ENCODE data around the gene SPESP1. TPM values are rescaled to one million over a fixed set of nuclear protein-coding genes. Genes with fewer than 3 reads are reported as not detected.

The SPESP1 gene
- total RNA-seq, 1 experiment from 2014 or later = not detected

DNA sequence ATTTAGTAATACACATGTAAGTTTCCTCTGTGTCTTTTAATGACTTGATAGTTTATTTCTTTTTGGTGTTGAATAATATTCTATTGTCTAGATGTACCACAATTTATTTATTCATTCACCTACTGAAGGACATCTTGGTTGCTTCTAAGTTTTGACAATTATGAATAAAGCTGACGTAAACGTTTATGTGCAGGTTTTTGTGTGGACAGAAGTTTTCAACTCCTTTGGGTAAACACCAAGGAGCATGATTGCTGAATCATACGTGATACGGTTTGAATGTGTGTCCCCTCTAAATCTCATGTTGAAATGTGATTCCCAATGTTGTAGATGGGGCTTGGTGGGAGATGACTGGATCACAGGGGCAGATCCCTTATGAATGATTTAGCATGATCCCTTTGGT is 21.5 kb downstream of the SPESP1 start:
- Histone ChIP-seq H3K4me1 (ENCODE audit: control insufficient read depth, insufficient read depth, low read length) (no peaks in the 10 kb centered on the region), H3K27ac (ENCODE audit: low read length) (no peak overlapping the region), H3K27me3 (ENCODE audit: control insufficient read depth, insufficient read depth, low read length) (peaks cover 9% of the 10 kb centered on the region; the same call in 1 of the 2 replicates), H3K4me3 (ENCODE audit: low read depth in 2 of 2, low read length in 2 of 2) (no peak overlapping the region), H3K36me3 (ENCODE audit: control insufficient read depth, insufficient read depth, low read length) (no peaks in the 10 kb centered on the region), H3K9me3 (ENCODE audit: control insufficient read depth, insufficient read depth, low read depth, low read length) (no peaks in the 10 kb centered on the region)
- in situ Hi-C loops (cut with HindIII; ENCODE audit: low pct_unique_long_range_greater_than_20kb, low sequenced_read_pairs) (no loop called here), intact Hi-C loops (cut with micrococcal nuclease; ENCODE audit: unreplicated experiment) (no loop called here)
- TF ChIP-seq, protein P1, sequence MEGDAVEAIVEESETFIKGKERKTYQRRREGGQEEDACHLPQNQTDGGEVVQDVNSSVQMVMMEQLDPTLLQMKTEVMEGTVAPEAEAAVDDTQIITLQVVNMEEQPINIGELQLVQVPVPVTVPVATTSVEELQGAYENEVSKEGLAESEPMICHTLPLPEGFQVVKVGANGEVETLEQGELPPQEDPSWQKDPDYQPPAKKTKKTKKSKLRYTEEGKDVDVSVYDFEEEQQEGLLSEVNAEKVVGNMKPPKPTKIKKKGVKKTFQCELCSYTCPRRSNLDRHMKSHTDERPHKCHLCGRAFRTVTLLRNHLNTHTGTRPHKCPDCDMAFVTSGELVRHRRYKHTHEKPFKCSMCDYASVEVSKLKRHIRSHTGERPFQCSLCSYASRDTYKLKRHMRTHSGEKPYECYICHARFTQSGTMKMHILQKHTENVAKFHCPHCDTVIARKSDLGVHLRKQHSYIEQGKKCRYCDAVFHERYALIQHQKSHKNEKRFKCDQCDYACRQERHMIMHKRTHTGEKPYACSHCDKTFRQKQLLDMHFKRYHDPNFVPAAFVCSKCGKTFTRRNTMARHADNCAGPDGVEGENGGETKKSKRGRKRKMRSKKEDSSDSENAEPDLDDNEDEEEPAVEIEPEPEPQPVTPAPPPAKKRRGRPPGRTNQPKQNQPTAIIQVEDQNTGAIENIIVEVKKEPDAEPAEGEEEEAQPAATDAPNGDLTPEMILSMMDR (IDR thresholded peaks at IDR 0.05) = no peak
- TF ChIP-seq TCF7L2 (IDR thresholded peaks at IDR 0.05; ENCODE audit: low read depth, low read length) (no peak), POLR2AphosphoS5 (IDR thresholded peaks at IDR 0.05; ENCODE audit: low read depth, low read length) (no peak), SIN3A (IDR thresholded peaks at IDR 0.05; ENCODE audit: borderline replicate concordance, insufficient read depth, low read depth, low read length) (no peak)
- TF ChIP-seq, protein P2, sequence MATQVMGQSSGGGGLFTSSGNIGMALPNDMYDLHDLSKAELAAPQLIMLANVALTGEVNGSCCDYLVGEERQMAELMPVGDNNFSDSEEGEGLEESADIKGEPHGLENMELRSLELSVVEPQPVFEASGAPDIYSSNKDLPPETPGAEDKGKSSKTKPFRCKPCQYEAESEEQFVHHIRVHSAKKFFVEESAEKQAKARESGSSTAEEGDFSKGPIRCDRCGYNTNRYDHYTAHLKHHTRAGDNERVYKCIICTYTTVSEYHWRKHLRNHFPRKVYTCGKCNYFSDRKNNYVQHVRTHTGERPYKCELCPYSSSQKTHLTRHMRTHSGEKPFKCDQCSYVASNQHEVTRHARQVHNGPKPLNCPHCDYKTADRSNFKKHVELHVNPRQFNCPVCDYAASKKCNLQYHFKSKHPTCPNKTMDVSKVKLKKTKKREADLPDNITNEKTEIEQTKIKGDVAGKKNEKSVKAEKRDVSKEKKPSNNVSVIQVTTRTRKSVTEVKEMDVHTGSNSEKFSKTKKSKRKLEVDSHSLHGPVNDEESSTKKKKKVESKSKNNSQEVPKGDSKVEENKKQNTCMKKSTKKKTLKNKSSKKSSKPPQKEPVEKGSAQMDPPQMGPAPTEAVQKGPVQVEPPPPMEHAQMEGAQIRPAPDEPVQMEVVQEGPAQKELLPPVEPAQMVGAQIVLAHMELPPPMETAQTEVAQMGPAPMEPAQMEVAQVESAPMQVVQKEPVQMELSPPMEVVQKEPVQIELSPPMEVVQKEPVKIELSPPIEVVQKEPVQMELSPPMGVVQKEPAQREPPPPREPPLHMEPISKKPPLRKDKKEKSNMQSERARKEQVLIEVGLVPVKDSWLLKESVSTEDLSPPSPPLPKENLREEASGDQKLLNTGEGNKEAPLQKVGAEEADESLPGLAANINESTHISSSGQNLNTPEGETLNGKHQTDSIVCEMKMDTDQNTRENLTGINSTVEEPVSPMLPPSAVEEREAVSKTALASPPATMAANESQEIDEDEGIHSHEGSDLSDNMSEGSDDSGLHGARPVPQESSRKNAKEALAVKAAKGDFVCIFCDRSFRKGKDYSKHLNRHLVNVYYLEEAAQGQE (IDR thresholded peaks at IDR 0.05; ENCODE audit: insufficient read depth in 1 of 2, low read depth in 2 of 2, low read length in 1 of 2) = no peak
- no TSS peak for BruUV-seq (replicated peaks)
- ChIA-PET CTCF (interaction anchor here (0.6 kb wide), 1 partner anchor 87 kb away, joined by 3 read pairs; no protein-coding TSS in a partner anchor), POLR2A (no interaction called here)
- ATAC-seq = no peak
- DNase-seq (ENCODE audit: low read depth, low spot score) = no peak

DNA sequence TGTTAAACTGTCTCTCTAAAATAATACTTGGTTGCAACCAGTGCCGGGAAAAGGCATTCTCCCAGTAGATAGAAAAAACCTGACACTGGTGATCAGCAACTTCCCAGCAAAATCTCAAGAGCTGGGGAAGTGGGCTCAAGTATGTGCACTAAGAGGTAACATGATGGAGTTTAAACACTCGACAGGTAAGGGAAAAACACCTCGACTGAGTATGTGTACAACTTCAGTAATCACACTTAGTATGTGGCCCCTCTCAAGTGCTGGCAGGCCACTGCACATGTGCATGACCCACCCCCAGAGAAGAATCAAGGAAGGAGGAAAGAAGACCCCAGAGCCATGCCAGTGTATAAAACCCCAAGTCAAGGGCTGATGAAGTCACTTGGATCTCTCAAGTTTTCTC is 27.4 kb downstream of the SPESP1 start:
- ATAC-seq (no peak), DNase-seq (ENCODE audit: low read depth, low spot score) (no peak)
- peaks cover 14% of the 10 kb centered on the region; the same call in 1 of the 2 replicates for H3K27me3 ChIP-seq (ENCODE audit: control insufficient read depth, insufficient read depth, low read length)
- intact Hi-C loops (cut with micrococcal nuclease; ENCODE audit: unreplicated experiment) = no loop called here
- POLR2A ChIA-PET = no interaction called here
- no peaks in the 10 kb centered on the region for H3K9me3 ChIP-seq (ENCODE audit: control insufficient read depth, insufficient read depth, low read depth, low read length)
- H3K4me1 ChIP-seq (ENCODE audit: control insufficient read depth, insufficient read depth, low read length) = no peaks in the 10 kb centered on the region
- TF ChIP-seq POLR2AphosphoS5 (IDR thresholded peaks at IDR 0.05; ENCODE audit: low read depth, low read length) = no peak
- no peak for TF ChIP-seq SIN3A (IDR thresholded peaks at IDR 0.05; ENCODE audit: borderline replicate concordance, insufficient read depth, low read depth, low read length)
- TF ChIP-seq, protein P1 (IDR thresholded peaks at IDR 0.05) = no peak
- no peak for TF ChIP-seq TCF7L2 (IDR thresholded peaks at IDR 0.05; ENCODE audit: low read depth, low read length)
- TF ChIP-seq, protein P2 (IDR thresholded peaks at IDR 0.05; ENCODE audit: insufficient read depth in 1 of 2, low read depth in 2 of 2, low read length in 1 of 2) = no peak
- H3K36me3 ChIP-seq (ENCODE audit: control insufficient read depth, insufficient read depth, low read length) = no peaks in the 10 kb centered on the region
- H3K4me3 ChIP-seq (ENCODE audit: low read depth in 2 of 2, low read length in 2 of 2) = no peak overlapping the region
- CTCF ChIA-PET = interaction anchor here (0.5 kb wide), 1 partner anchor 129 kb away, joined by 4 read pairs; no protein-coding TSS in a partner anchor
- no TSS peak for BruUV-seq (replicated peaks)
- H3K27ac ChIP-seq (ENCODE audit: low read length) = no peak overlapping the region
- in situ Hi-C loops (cut with HindIII; ENCODE audit: low pct_unique_long_range_greater_than_20kb, low sequenced_read_pairs) = no loop called here
